NCI-H1436 (cell line): Measurements from ENCODE around the gene VPS39.

ENCODE experiments used
- DNase-seq: peaks from one replicate; lab custom pipeline; 2025; lab: John Stamatoyannopoulos, UW

Gene VPS39

DNA sequence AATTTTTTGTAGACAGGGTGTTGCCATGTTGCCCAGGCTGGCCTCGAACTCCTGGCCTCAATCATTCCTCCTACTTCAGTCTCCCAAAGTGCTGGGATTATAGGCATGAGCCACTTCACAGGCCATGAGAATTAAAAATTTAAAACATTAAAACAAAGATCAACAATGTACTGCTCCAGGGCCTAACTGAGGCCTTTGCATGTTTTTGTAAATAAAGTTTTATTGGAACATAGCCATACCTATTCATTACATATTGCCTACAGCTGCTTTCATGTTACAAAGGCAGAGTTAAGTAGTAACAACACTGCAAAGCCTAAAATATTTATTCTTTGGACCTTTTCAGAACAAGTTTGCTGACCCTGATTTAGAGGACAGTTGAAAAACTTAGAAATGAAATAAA, 9.6 kb downstream of the VPS39 start:
- DNase-seq = no peak

DNA sequence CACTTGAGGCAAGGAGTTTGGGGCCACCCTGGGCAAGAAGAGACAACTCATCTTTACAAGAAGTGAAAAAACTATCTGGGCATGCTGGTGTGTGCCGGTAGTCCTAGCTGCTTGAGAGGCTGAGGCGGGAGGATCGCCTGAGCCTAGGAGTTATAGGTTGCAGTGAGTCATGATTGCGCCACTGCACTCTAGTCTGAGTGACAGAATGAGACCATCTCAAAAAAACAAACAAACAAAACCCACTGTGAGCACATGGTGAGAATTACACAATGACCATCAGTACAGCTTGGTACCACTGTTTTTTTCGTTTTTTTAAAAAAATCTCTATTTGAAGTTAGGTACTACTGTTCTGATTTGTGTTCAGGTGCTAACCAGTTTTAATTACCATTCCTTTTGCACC, 13.6 kb downstream of the VPS39 start:
- DNase-seq = no peak

GRCh38 chr15:42193383-42193782, 14.7 kb downstream of the VPS39 start:
- DNase-seq = no peak

GRCh38 chr15:42191610-42192346, 16.3 kb downstream of the VPS39 start:
- DNase-seq = no peak

GRCh38 chr15:42190370-42190769, 17.7 kb downstream of the VPS39 start:
- no peak for DNase-seq

GRCh38 chr15:42185801-42186200, 22.3 kb downstream of the VPS39 start:
- DNase-seq = no peak

GRCh38 chr15:42184736-42185135, 23.4 kb downstream of the VPS39 start:
- no peak for DNase-seq

DNA sequence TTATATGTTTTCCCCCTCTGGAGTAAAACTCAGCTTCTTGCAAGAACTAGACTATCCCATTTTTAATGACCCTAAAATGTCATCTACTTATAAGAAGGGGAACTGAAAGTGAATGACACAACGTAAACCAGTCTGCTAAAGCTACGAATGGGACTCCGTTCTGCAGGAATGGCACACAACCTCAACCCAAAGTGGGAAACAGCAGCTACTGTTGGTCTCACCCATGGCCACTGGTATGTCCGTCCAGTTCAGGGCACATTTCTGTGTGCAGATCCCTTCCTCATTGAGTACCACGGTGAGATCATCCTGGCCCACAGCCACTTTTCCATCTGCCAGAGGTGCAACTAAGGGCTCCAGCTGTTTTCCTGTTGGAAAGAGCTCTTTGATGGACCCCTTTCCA, 23.8 kb downstream of the VPS39 start:
- DNase-seq = no peak

DNA sequence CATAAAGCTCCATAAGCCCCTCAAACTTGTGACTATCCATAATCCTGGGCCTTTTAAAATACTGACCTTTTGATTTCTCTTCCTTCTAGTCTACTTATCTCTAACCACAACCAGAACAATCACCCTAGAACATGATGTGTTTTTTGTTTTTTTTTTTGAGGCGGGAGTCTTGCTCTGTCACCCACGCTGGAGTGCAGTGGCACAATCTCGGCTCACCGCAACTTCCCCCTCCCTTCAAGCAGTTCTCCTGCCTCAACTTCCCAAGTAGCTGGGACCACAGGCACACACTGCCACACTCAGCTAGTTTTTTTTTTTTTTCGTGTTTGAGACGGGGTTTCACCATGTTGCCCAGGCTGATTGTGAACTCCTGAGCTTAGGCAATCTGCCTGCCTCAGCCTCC, 25.1 kb downstream of the VPS39 start:
- no peak for DNase-seq

DNA sequence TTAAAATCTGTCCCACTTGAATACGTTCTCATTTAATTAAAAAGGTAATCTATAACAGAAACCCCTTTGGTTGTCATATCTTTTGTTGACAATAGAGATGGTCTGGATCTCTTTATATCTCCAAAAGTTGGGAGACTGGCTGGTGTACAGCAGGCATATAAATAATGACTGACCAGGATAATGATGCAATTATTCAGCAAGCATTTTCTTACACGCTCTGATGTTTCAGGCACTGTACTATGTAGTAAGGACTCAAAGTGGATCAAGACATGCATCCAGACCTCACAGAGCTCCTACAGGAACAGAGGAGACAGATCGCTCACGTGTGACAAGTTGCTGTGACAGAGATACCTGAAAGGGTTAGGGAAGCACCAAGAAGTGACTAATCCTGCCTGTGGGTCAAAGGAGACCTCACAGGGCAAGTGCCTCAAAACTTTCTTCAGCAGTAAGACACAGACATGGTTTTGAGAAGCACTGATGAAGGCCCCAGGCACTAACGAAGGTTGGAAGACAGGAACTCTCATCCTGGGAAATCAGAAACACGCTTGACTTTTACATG, 25.7 kb downstream of the VPS39 start:
- DNase-seq = no peak

GRCh38 chr15:42178056-42178455, 30.0 kb downstream of the VPS39 start:
- DNase-seq = no peak

DNA sequence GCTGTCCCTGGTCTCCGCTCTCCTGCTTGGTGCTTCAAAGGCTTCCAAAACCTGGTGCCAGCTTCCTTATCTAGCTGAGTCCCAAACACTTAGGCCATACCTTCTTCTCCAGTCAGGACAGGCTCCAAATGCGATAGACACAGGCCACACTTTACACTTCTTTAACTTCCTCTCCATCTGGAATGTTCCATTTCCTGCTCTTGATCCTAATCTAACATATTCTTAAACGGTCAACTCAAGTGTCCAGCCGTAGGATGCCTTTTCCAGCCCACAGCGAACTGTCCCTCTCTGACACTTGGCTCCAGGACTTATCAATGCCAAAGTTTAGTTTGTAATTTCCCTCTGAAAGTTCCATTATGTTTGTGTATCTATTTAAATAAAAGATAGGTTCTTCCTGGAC, 32.4 kb downstream of the VPS39 start:
- no peak for DNase-seq

GRCh38 chr15:42172475-42172874, 35.6 kb downstream of the VPS39 start:
- DNase-seq = no peak

GRCh38 chr15:42171795-42172194, 36.3 kb downstream of the VPS39 start:
- DNase-seq = no peak

GRCh38 chr15:42171122-42171521, 37.0 kb downstream of the VPS39 start:
- DNase-seq = no peak

- DNase-seq = no peak
Observed at GRCh38 chr15:42166225-42166940, 41.7 kb downstream of the VPS39 start.

DNA sequence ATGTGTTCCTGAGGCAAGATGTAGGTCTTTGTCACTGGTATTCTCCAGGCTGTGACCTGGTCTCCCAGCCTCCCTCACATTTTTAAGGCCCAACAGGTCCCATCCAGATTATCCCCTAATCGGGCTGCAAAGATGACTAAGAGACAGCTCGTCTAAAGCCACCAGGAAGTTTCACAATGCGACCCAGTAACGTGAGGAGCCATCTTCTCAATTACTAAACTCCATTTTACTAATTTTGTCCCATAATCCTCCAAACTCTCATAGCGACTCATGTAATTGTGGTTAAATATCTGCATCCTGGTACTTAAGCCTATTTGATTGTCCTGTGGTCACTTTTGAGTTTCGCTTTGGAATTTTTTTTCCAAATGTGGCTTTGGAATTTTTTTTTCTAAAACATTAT, 43.0 kb downstream of the VPS39 start:
- no peak for DNase-seq

GRCh38 chr15:42163947-42164550, 44.1 kb downstream of the VPS39 start:
- DNase-seq = no peak

DNA sequence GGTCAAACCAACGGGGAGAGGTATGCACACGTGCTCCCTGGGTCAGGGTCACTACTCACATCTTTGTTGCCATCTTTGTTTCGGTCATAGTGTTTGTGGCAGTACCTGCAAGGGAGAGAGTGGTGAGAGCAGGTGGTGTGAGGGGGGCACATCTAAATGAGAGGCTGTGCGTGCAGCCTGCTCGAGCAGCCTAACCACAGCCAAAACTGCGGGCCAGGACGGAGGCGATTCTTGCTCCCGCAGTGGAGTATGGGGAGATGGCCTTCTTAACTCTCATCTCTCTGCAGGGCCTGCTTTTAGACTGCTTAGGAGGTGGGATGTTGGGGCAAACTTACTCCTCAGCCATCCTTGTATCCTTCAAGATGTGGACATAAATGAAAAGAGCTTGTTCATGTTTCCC, 44.8 kb downstream of the VPS39 start:
- no peak for DNase-seq

- no peak for DNase-seq
Observed at GRCh38 chr15:42160136-42160535, 48.0 kb downstream of the VPS39 start.

GRCh38 chr15:42159381-42160015, 48.6 kb downstream of the VPS39 start:
- DNase-seq = no peak

DNA sequence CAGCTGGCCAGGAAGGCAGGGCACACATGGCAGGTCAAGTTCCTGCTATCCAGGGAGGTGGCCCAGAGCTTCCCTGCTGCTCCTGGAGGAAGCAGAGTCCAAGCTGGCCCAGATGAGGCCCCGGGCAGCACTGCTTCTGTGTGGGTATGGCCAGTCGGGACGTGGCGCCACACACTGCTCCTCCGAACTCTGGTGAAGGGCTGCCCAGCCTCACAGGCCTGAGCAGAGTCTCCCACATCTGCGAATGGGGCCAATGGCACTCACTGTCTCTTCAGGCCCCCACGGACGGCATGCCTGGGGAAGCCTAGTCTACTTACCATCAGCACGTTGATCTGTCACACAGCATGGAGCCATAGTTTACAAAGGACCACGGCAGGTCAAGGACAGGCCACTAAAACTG, 49.2 kb downstream of the VPS39 start:
- no peak for DNase-seq
